Liver (tissue), 3 donors: ENCODE measurements around the gene TUBB3.
"Not testable (repeated sequence)": the region's sequence is repeated elsewhere in the genome, so short reads cannot be mapped to it uniquely, and the experiment has no call there.

Source experiments
- ATF3 ChIP-seq: IDR thresholded peaks from 2 replicates; pipeline ENCODE4 v1.6.1; 2016; ENCODE audit warnings: antibody characterized with exemption
- CTCF ChIP-seq: fragments of 150-350 bp; IDR thresholded peaks from 2 replicates; pipeline ENCODE4 v1.5.1; 2017; ENCODE audit warnings: improper control_type of control experiment, low read depth, low read length; ENCODE audit not compliant: missing input control
- EGR1 ChIP-seq, 2 donors: IDR thresholded peaks; 2 replicates each; pipeline ENCODE4 v1.6.1; 2016 to 2018; ENCODE audit warnings: antibody characterized with exemption in 2 of 2, low read depth in 2 of 2
- GABPA ChIP-seq, 2 donors: IDR thresholded peaks in 1 of 2; conservative IDR thresholded peaks in 1 of 2; 2 replicates each; pipeline ENCODE4 v1.6.1; 2016; ENCODE audit warnings: antibody characterized with exemption in 2 of 2, mild to moderate bottlenecking in 1 of 2, moderate library complexity in 1 of 2
- HNF4G ChIP-seq: IDR thresholded peaks from 2 replicates; pipeline ENCODE4 v1.6.1; 2016; ENCODE audit warnings: antibody characterized with exemption
- JUND ChIP-seq, 2 donors: IDR thresholded peaks; 2 replicates each; pipeline ENCODE4 v1.6.1; 2016; ENCODE audit warnings: antibody characterized with exemption in 2 of 2
- MAX ChIP-seq: IDR thresholded peaks from 2 replicates; pipeline ENCODE4 v1.6.1; 2016; ENCODE audit warnings: antibody characterized with exemption
- NR2F2 ChIP-seq: IDR thresholded peaks from 2 replicates; pipeline ENCODE4 v1.6.1; 2016; ENCODE audit warnings: antibody characterized with exemption
- RAD21 ChIP-seq, 2 donors: IDR thresholded peaks; 2 replicates each; pipeline ENCODE4 v1.6.1; 2016; ENCODE audit warnings: antibody characterized with exemption in 2 of 2, mild to moderate bottlenecking in 2 of 2
- REST ChIP-seq: IDR thresholded peaks from 2 replicates; pipeline ENCODE4 v1.6.1; 2016; ENCODE audit warnings: antibody characterized with exemption, mild to moderate bottlenecking
- SP1 ChIP-seq: IDR thresholded peaks from 2 replicates; pipeline ENCODE4 v1.6.1; 2018; ENCODE audit warnings: antibody characterized with exemption, mild to moderate bottlenecking
- TAF1 ChIP-seq: conservative IDR thresholded peaks from 2 replicates; pipeline ENCODE4 v1.6.1; 2016; ENCODE audit warnings: antibody characterized with exemption, mild to moderate bottlenecking
- YY1 ChIP-seq: IDR thresholded peaks from 2 replicates; pipeline ENCODE4 v1.6.1; 2016; ENCODE audit warnings: antibody characterized with exemption, mild to moderate bottlenecking
- ZBTB33 ChIP-seq: IDR thresholded peaks from 2 replicates; pipeline ENCODE4 v1.6.1; 2016; ENCODE audit warnings: antibody characterized with exemption
- donor health status: healthy.
- donor health status: healthy.

GRCh38 chr16:89914642-89915285 is 8.4 kb upstream of the TUBB3 start:
- not testable (repeated sequence) for TF ChIP-seq REST; CTCF; MAX; TAF1; RAD21 (IDR thresholded peaks at IDR 0.05); EGR1 (IDR thresholded peaks at IDR 0.05; ENCODE audit: low read depth in 2 of 2); SP1; NR2F2; GABPA (IDR thresholded peaks at IDR 0.05 in 1 of 2, conservative IDR thresholded peaks at IDR 0.05 in 1 of 2); ZBTB33; YY1; ATF3; HNF4G; JUND (IDR thresholded peaks at IDR 0.05)
